Epithelial cell of prostate (primary cell): ENCODE results near the gene RBM24.

ENCODE experiments used
- DNase-seq: peaks from one replicate; pipeline ENCODE4 v3.0.0-alpha.2; 2011; ENCODE audit warnings: low read depth, low spot score
- H3K27ac ChIP-seq: fragments of 450-650 bp; 2 replicates; pipeline ENCODE4 v1.5.1; 2017; ENCODE audit warnings: mild to moderate bottlenecking

Gene RBM24

DNA sequence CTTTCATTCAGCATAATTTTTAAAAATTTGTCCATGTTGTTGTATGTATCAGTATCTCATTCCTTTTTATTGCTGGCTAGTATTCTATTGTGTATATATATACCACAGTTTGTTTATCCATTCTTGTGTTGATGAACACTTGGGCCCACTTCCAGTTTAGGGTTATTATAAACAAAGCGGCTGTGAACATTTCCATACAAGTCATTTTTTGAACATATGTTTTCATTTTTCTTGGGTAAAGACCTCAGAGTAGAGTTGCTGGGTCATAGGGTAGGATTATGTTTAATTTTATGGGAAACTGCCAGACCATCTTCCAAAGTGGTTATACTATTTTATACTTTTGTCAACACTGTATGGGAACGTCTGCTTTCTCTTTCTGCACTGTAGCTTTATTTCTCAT lies 55.3 kb downstream of the RBM24 start:
- no peak overlapping the region for H3K27ac ChIP-seq
- no peak for DNase-seq

DNA sequence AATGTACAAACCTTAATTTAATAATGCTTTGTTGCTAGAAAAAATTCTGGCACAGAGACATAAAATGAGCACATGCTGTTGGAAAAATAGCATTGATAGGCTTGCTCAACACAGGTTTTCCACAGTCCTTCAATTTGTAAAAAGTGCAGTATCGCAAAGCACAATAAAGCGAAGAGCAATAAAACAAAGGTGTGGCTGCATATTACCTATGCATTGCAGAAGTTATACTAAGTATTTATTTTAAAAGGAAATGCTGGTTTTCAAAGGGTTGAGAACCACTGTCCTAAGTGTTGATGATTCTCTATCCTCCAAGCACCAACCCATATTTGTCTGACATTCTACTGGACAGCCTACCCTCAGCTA lies 58.1 kb downstream of the RBM24 start:
- DNase-seq: no peak
- no peak overlapping the region for H3K27ac ChIP-seq

DNA sequence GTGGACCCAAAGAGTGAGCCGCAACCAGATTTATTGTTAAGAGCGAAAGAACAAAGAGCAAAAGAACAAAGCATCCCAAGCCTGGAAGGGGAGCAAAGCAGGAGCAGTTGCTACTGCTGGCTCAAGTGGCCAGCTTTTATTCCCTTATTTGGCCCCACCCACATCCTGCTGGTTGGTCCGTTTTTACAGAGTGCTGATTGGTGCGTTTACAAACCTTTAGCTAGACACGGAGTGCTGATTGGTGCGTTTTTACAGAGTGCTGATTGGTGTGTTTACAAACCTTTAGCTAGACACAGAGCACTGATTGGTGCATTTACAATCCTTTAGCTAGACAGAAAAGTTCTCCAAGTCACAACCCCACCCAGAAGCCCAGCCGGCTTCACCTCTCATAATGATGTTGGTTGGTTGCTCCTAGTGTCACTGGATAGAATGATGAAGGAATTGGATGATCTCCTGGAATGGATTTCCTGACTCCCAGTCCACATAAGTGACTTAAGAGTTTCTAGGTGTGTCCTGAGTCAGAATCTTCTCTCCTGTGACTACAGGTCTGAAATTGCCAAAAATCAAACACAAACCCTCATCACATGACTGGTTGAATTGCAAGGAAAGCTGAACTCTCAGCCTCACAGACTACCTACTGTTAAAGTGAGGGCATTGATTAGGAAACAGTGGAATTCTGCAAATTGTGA lies 60.1 kb downstream of the RBM24 start:
- DNase-seq: peak; percentile 33
- H3K27ac ChIP-seq: peak overlapping the region; percentile 69

GRCh38 chr6:17341891-17342290 lies 60.7 kb downstream of the RBM24 start:
- DNase-seq: no peak
- peak overlapping the region; percentile 69 for H3K27ac ChIP-seq

DNA sequence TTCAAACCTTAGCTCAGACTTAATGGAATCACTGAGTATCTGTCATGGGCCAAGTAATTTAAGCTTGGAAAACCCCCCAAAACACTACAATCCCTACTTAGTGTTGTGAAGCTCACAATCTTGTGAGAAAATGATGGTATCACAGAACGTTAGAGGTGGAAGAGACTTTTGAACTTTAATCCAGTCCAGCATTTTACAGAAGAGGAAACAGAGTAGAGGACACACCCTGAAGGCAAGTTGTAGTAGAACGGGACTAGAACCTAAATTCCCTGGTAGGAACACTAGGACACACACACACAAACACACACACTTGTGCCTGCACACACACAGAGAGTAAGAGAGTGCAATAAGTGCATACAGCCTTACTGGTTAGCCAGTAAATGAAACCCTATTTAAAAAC lies 62.1 kb downstream of the RBM24 start:
- DNase-seq: no peak
- no peak overlapping the region for H3K27ac ChIP-seq
